Upper lobe of left lung (tissue), 6 donors: ENCODE measurements around the gene IDS. TPM values are rescaled to one million over a fixed set of nuclear protein-coding genes. Genes with fewer than 3 reads are reported as not detected.

Experiments
- ATAC-seq, 2 donors: fragments of 200-7000 bp; cut with Tn5 transposase; one replicate each; pipeline ENCODE4 v1.9.1; 2022; ENCODE audit warnings: mild to moderate bottlenecking in 2 of 2, moderate library complexity in 2 of 2; ENCODE audit not compliant: low FRiP score in 2 of 2
- DNase-seq, 2 donors: peaks; one replicate each; pipeline ENCODE4 v3.0.0-alpha.2; 2019 to 2020
- H3K27ac ChIP-seq, 4 donors: fragments of 200-600 bp; sonication (generic); one replicate each; pipeline ENCODE4 v1.5.1; 2016 to 2019
- H3K27me3 ChIP-seq, 4 donors: fragments of 200-600 bp; sonication (generic); one replicate each; pipeline ENCODE4 v1.5.1; 2017 to 2019
- H3K36me3 ChIP-seq, 4 donors: fragments of 200-600 bp; sonication (generic); one replicate each; pipeline ENCODE4 v1.5.1; 2016 to 2019
- H3K4me1 ChIP-seq, 4 donors: fragments of 200-600 bp; sonication (generic); one replicate each; pipeline ENCODE4 v1.5.1; 2018 to 2019
- H3K4me3 ChIP-seq, 4 donors: fragments of 200-600 bp; sonication (generic); one replicate each; pipeline ENCODE4 v1.5.1; 2017 to 2019; ENCODE audit warnings: mild to moderate bottlenecking in 2 of 4, moderate library complexity in 1 of 4
- H3K9me3 ChIP-seq, 4 donors: fragments of 200-600 bp; sonication (generic); one replicate each; pipeline ENCODE4 v1.5.1; 2018 to 2019
- CTCF ChIP-seq, 6 experiments: fragments of 450-650 bp in 4 of 6; fragments of 200-600 bp in 2 of 6; sonication (generic) in 2 of 6; IDR thresholded peaks; one replicate each; pipeline ENCODE4 v1.5.1; 2016 to 2019; ENCODE audit warnings: antibody characterized with exemption in 6 of 6
- EP300 ChIP-seq, 4 donors: sonication (generic); formaldehyde crosslinking; IDR thresholded peaks; one replicate each; pipeline ENCODE4 v1.5.1; 2017; ENCODE audit warnings: antibody characterized with exemption in 4 of 4, control low read depth in 2 of 4
- POLR2A ChIP-seq, 4 donors: fragments of 450-650 bp; IDR thresholded peaks; one replicate each; pipeline ENCODE4 v1.5.1; 2016 to 2017; ENCODE audit warnings: antibody characterized with exemption in 4 of 4, mild to moderate bottlenecking in 2 of 4
- POLR2AphosphoS5 ChIP-seq, 2 donors: sonication (generic); formaldehyde crosslinking; IDR thresholded peaks; one replicate each; pipeline ENCODE4 v1.5.1; 2017; ENCODE audit warnings: antibody characterized with exemption in 2 of 2
- WGBS, 2 donors: methylation state at CpG; one replicate each; pipeline ENCODE4 v1.1.5; 2017 to 2018; 5-methylcytosine and 5-hydroxymethylcytosine counted together
- total RNA-seq, 6 donors: library from RNA; depleted of rRNA in 4 of 6; stranded (reverse); fragments of >200 nt in 4 of 6; gene quantifications; one replicate each; pipeline versions ENCODE4 v1.1.0 to v1.2.1, GENCODE V29; 2016 to 2021
- donor health status: DM: no; HTN: no; CAD: no; lungs with moderate emphysema.
- donor health status: DM: no; HTN: yes; CAD: no; lungs with severe emphysema.

The IDS gene
- total RNA-seq, 6 donors from 2014 or later = 77.5 to 130 (median 97.5) TPM

GRCh38 chrX:149469406-149469805, 35.7 kb downstream of the IDS start:
- 49% methylated on average over 5 of the region's 5 CpGs; no CpG with 5 or more reads in 1 of the 2 donors for whole genome bisulfite sequencing, 2 donors
- ATAC-seq = no peak

GRCh38 chrX:149467920-149468319, 37.2 kb downstream of the IDS start:
- ATAC-seq = no peak
- DNase-seq = no peak
- H3K4me1 ChIP-seq = peaks cover 0 to 11% (median 3%) of the 10 kb centered on the region in 4 donors
- no peaks in the 10 kb centered on the region for H3K27me3 ChIP-seq
- no peaks in the 10 kb centered on the region for H3K9me3 ChIP-seq
- no peak overlapping the region for H3K4me3 ChIP-seq
- WGBS, 2 donors = 38% methylated on average over 5 of the region's 5 CpGs; no CpG with 5 or more reads in 1 of the 2 donors
- H3K27ac ChIP-seq = no peak overlapping the region
- TF ChIP-seq POLR2AphosphoS5 (IDR thresholded peaks at IDR 0.05) (no peak), CTCF (IDR thresholded peaks at IDR 0.05) (no peak), POLR2A (IDR thresholded peaks at IDR 0.05) (no peak), EP300 (IDR thresholded peaks at IDR 0.05) (no peak)
- H3K36me3 ChIP-seq = no peaks in the 10 kb centered on the region

More at GRCh38 chrX:149469406-149469805, 35.7 kb downstream of the IDS start:
- H3K4me3 ChIP-seq = no peak overlapping the region
- DNase-seq = peak in 1 of 2 donors; percentile 62
- H3K27ac ChIP-seq = no peak overlapping the region
- no peaks in the 10 kb centered on the region for H3K9me3 ChIP-seq
- peaks cover 0 to 11% (median 3%) of the 10 kb centered on the region in 4 donors for H3K4me1 ChIP-seq
- no peaks in the 10 kb centered on the region for H3K27me3 ChIP-seq
- no peak for TF ChIP-seq POLR2A (IDR thresholded peaks at IDR 0.05)
- no peaks in the 10 kb centered on the region for H3K36me3 ChIP-seq

DNA sequence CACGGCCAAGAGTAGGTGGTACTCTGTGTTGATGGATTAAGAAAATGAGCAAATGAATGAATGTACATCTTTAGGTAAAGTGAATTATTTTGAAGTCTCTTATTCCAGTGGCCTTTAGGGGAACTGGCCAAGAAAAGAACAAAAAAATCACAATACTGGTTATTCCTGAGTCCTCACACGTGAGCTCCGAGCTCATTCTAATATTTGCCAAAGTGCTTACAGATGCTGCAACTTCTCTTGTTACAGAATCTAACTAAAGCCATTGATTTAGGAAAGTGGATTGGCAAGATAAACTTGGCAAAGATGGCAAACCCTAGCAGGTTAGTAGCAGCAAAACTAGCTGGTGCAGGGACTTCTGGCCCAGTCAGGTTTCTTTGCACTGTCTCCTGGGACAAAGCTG, 37.6 kb downstream of the IDS start:
- WGBS, 2 donors = 58 to 64% methylated on average over 3 of the region's 3 CpGs

GRCh38 chrX:149462849-149463248, 42.3 kb downstream of the IDS start:
- Histone ChIP-seq H3K36me3 (no peaks in the 10 kb centered on the region), H3K27ac (no peak overlapping the region), H3K4me1 (no peaks in the 10 kb centered on the region), H3K27me3 (no peaks in the 10 kb centered on the region), H3K4me3 (no peak overlapping the region), H3K9me3 (no peaks in the 10 kb centered on the region)
- WGBS, 2 donors = 56 to 61% methylated on average over 1 of the region's 1 CpG
- DNase-seq (no peak), ATAC-seq (peak in 1 of 2 donors; percentile 63)
- no peak for TF ChIP-seq CTCF (IDR thresholded peaks at IDR 0.05)
- no peak for TF ChIP-seq POLR2AphosphoS5 (IDR thresholded peaks at IDR 0.05)
- TF ChIP-seq EP300 (IDR thresholded peaks at IDR 0.05) = no peak
- no peak for TF ChIP-seq POLR2A (IDR thresholded peaks at IDR 0.05)

More for the DNA sequence above, 37.6 kb downstream of the IDS start:
- TF ChIP-seq EP300 (IDR thresholded peaks at IDR 0.05) (no peak), POLR2AphosphoS5 (IDR thresholded peaks at IDR 0.05) (no peak)
- no peaks in the 10 kb centered on the region for H3K27me3 ChIP-seq
- H3K27ac ChIP-seq = no peak overlapping the region
- no peaks in the 10 kb centered on the region for H3K9me3 ChIP-seq
- no peak for ATAC-seq
- peaks cover 0 to 11% (median 3%) of the 10 kb centered on the region in 4 donors for H3K4me1 ChIP-seq
- H3K4me3 ChIP-seq = no peak overlapping the region
- H3K36me3 ChIP-seq = no peaks in the 10 kb centered on the region
- DNase-seq = no peak

DNA sequence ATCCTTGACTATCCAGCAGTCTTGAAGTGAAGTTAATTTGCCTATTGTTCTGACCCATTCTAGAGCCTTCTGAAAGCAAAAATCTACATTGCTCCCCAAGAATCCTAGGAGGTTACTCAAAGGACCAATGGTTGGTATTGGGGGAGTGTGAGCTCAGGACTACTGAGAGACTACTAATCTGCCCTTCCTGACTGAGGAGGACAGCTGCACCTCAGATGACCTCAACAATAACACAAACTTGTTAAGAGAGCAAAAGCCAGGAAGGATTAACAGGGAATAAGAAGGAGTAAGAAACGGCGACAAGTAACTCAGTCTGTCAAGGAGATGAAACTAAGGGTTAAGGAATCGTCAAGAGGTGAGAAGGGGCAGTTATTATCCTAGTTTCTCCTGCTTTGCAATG, 43.4 kb downstream of the IDS start:
- H3K36me3 ChIP-seq = no peaks in the 10 kb centered on the region
- ATAC-seq (no peak), DNase-seq (no peak)
- no peaks in the 10 kb centered on the region for H3K27me3 ChIP-seq
- H3K4me1 ChIP-seq = no peaks in the 10 kb centered on the region
- H3K9me3 ChIP-seq = no peaks in the 10 kb centered on the region
- no peak overlapping the region for H3K27ac ChIP-seq
- WGBS, 2 donors = 59 to 64% methylated on average over 3 of the region's 3 CpGs
- H3K4me3 ChIP-seq = no peak overlapping the region
- TF ChIP-seq POLR2A (IDR thresholded peaks at IDR 0.05) (no peak), CTCF (IDR thresholded peaks at IDR 0.05) (no peak), POLR2AphosphoS5 (IDR thresholded peaks at IDR 0.05) (no peak), EP300 (IDR thresholded peaks at IDR 0.05) (no peak)

- TF ChIP-seq CTCF (IDR thresholded peaks at IDR 0.05) = no peak
- TF ChIP-seq POLR2A (IDR thresholded peaks at IDR 0.05) = no peak
- TF ChIP-seq EP300 (IDR thresholded peaks at IDR 0.05) = no peak
- TF ChIP-seq POLR2AphosphoS5 (IDR thresholded peaks at IDR 0.05) = no peak
- Histone ChIP-seq H3K36me3 (no peaks in the 10 kb centered on the region), H3K9me3 (no peaks in the 10 kb centered on the region), H3K4me1 (no peaks in the 10 kb centered on the region), H3K27ac (no peak overlapping the region), H3K4me3 (no peak overlapping the region), H3K27me3 (no peaks in the 10 kb centered on the region)
- DNase-seq = no peak
- no peak for ATAC-seq
Measured at GRCh38 chrX:149458586-149458985, 46.5 kb downstream of the IDS start.
